ENCODE data around the gene KCNQ1.

The KCNQ1 gene

DNA sequence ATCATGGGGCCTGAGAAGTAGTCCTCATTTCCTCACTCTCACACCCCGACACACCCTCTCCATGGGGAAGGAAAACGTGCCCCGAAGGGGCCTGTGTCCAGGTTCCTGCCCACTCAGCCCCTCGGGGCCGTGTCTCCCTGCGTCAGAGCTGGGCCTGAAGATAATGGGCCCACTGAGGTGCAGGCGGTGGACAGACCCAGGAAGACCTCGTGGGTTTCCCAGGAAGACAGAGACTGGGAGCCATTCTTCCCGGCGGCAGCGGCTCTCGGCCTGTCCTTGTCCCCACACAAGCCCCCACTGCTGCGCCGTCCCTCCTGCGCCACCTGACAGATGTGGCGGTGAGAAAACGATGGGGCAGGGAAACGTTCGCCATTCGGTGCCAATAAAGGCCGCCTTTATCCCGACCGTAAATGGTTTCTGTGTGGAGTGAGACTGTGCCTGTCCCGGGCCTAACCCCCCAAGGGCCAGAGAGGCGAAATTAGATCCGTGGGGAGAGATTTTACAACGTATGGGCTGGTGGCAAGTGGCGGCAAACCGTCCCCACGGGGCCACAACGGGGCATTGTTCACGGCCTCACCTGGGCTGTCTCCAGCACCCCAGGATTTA, 351.8 kb downstream of the KCNQ1 start:
- DNase-seq (ENCODE audit: low read depth): no peak

DNA sequence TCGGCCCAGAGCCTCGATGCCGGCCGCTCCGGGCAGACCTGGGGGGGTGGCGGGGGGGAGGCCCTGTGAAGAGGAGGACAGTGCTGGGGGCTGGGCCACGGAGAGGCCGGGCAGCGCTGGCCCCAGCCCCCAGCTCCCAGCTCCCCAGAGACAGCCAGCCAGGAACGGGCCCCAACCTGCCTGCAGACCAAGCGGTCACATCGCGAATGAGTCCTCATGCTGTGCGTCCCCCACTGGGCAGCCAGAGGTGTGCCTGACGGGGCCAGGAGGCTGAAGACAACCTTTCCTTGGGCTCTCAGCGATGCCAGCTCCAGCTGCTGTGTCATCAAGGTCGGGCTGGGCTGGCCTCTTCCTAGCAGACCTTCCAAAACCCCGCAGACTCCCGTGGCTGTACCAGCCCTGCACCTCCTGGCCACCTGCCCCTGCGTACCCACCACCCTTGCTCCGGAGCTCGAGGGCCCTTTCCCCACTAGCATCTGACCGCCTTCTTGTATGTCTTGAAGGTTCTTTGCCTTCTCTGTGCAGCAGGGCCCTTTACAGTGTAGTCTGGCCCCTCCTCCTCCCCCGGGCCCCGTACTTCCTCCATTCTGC, 352.4 kb downstream of the KCNQ1 start:
- no peak for DNase-seq (ENCODE audit: low read depth)

DNA sequence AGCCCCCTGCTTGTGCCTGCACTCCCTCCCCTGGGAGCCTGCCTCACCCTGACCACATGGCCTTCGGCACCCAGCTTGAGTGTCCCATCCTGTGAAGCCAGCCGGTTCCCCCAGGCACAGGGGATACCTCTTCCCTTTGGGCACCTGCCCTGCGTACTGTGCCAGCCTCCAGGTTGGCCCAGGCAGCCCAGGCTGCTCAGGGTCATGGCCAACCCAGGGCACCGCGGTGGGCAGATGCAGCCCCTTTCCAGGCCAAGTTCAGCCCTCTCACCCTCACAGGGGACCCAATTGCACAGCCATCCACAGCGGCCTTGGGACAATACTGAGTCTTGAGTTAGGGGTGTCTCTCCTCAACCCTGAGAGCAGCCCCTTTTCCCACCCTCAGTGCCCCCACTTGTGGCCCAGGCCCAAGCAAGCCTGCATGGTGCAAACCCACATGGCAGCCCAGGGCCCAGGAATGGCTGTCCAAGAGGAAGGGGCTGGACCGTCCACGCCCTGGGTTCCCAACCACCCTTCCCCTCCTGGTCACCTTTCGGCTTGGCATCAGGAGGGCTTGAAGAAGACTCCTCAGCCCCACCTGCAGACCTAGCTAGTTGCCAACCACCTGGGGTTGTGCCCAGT, 353.0 kb downstream of the KCNQ1 start:
- no peak for DNase-seq (ENCODE audit: low read depth)

DNA sequence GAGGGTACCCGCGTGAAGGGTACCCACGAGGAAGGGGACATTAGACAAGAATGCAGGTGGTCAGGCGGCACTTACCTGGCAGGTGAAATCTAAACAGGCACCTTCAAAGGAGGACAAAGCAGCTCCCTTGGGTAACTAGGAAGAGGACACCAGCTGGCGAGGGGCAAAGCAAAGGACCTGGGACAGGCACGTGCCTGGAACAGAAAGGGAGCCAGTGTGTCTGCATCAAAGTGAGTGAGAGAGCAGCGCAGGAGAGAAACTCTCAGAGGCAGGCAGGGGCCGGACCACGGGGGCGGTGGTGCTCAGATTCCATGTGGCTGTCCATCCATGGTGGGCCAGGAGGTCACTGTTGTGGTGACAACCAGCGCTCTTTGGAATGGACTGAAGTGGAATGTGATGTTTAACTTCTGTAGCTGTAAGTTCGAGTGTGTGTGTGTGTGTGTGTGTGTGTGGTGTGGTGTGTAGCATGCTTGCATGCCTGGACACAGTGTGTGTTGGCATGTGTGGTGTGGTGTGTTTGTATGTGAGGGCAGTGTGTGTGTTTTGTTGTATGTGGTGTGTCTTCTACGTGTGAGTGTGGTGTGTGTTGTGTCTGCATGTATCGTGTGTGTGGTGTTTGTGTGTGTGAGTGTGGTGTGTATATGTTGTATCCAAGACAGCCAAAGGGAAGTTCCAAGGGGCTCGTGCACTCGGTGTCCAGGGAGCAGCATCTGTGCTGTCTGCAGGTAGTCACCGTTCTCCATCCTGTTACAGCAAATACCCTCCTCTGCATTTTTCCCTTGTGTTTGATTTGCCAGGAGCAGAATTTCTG, 354.3 kb downstream of the KCNQ1 start:
- no peak for DNase-seq (ENCODE audit: low read depth)

DNA sequence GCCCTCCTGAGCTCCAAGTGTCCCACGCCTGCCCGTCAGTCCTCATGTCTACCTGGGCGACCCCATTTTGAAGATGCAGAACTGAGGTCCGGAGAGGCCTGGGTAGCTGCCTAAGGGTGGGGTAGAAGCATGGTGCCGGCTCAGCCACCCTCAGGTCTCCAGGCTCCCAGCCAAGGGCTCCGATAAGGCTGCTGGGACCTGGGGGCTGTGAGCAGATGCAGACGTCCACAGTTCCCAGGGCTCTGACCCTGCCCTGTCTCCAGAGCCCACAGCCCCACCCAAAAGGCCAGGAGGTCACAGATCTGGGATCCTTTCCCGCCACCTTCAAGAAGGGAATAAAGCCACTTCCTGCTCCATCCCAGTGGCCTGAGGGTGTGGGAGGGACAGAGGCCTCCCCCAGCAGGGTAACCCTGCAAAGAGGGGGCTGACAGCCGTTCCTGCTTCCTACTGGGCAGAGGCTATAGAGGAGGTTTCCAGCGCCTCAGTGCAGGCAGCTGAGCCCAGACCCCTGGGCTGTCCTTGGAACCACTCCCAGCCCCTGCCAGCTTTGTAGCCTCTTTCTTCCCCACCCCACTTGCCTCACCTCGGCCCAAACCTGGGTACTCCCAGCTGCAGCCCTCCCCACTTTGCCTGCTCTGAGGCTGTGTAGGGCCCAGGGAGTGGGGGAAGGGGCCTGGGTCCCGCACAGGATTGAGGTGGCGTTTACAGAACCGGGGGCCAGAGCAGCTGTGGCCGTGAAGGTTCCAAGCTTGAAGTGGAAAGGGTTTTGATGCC, 355.3 kb downstream of the KCNQ1 start:
- no peak for DNase-seq (ENCODE audit: low read depth)

DNA sequence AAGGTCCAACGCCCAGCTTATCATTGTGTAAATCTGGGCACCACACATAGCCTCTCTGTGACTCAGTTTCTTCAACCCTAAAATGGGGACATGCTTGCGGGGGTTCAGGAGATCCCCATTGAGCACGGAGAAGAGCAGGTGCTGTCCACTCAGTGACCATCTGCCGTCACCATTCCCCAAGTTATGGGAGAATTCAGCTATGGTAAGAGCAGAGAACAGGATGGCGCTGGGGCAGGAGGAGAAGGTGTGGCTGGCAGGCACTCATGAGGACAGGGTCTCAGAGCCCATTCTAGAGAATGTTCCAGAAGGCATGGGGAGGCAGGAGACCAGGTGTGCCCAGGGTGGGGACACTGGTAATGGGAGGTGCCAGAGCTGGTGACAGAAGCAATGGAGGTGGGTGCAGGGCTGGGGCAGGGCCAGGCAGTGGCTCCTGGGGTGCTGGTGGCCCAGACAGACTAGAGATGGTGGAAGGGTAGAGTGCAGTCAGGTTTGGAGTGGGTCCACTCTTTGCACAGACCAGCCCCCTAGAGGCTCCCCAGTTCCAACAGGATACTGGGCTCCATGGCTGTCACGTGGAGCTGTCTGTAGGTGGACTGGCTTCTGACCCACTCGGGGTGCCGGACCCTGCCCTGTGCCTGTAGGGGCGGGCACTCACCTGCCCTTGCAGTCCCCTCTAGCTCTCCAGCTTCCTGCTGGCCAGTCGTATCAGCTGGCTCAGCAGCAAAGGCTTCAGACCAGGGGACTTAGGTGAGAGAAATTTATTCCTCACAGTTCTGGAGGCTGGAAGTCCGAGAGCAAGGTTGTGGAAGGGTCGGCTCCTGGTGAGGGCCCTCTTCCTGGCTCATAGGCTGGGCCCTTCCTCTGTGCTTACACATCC, 356.1 kb downstream of the KCNQ1 start:
- no peak for DNase-seq (ENCODE audit: low read depth)

DNA sequence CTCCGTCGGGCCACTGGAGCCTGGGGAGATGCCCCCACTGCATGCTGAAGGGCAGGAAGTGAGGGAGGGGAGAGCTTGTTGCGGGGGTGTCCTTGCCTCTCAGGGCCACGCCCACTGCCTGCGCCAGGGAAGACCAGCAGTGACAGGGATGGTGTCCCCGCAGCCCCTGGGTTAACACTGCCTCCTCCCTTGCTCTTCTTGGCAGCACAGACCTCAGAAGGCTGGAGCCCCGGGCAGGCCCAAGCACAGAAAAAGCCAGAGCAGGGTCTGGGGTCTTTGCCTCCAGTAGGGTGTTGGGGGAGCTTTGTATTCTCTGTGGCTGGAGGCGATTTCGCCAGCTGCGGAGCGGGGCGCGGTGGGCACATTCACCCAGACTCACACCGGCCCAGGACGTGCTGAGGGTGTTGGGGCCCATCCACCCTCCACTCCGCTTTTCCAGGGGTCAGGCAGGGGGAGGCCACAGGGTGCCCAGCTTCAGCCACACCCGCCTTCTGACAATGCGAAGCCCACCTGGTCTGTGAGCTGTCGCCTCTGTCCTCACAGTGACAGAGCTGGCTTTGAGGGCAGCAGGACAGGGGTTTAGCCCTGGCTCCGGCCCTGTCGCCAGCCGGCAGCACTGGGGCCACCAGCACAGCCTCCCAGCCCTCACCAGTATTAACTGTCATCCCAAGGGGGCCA, 357.0 kb downstream of the KCNQ1 start:
- no peak for DNase-seq (ENCODE audit: low read depth)

DNA sequence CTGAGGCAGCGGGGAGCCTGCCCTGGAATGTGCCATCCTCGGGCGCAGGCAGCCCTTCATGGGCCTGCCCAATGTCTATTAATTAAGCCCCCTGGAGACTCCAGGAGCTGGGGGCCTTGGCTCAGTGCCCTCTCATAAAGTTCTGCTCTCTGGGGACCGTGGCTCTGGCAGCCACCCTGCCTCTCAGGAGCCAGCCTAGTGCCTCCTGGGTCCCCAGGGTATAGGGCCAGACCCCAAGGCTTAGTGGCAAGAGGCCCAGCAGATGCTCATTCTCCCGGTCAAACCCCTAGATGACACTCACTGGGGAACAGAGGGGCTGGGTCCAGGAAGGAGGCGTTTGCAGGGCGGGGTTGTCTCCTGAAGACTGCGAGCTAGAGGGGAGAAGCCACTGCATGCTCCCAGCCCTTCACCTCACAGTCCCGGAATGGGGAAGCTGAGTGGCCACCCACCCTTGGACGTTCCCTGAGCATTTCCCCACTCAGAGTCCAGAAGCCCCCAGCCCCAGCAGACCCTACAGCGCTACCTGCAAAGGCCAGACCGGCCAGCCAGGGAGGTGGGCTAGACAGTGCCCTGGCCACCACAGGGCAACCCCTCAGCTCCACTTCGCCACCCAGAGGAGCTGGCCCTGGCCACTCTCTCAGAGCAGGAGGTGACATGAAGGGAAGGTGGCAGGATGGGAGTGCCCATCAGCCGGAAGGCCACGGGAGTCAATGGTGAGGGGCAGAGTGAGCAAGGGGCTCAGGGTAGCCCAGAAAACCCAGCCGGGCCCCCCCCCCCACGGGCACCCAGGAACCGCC, 357.8 kb downstream of the KCNQ1 start:
- DNase-seq (ENCODE audit: low read depth): no peak

DNA sequence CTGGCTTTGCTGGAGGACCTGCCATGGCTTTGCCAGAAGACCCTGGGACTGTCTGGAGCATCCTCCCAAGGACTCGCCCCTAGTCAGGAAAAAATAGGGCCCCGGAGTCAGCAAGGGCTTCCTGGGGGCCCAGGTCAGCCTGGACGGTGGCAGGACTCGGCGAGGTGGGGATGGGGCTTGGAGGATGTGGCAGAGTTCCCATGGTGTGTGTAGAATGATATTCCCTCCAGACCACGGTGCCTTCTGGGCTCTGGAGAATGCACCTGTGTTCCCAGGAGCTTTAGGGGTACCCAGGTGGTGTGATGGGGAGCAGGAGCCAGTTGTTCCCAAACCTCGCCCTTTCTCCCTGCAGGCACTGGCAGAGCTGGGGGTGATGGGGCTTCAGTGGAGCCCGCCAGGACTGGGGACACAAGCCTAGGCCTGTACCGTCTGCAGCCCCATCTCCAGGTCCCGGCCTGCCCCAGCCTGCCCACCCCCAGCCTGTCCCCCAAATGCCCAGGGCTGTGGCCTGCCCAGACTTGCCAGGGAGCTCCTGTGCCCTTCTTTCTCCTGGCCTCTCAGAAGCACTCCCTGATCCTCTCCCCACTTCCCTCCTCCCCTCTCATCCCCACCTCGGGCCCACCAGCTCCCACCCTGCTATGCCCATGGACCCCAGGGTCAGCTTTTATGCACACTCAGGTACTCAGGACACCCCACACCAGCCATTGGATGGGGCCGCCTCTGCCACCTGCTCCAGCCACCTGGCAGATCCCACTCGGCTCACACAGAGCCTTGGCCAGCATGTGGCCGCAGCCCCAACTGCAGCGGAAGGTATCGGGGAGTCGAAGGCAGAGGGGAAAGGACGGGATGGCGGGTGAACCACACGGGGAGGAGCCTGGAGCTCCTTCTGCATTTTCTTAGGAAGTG, 358.6 kb downstream of the KCNQ1 start:
- no peak for DNase-seq (ENCODE audit: low read depth)

DNA sequence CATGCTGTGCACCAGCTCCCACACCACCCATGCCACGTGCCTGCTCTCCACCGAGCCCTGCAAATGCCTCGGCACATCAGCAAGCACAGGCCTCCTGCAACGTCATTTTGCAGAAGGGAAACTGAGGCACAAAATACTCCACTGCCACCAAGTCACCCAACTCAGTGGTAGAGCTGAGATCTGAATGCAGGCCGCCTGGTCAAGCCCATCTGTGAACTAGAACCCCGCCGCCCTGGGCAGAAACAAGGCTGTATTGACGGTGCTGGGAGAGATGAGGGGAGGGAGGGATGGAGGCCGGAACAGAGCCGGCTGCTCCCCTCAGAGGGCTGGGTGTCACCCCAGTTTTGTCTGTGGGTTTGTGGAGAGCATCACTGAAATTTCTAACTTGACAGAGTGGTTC, 359.4 kb downstream of the KCNQ1 start:
- DNase-seq (ENCODE audit: low read depth): no peak

DNA sequence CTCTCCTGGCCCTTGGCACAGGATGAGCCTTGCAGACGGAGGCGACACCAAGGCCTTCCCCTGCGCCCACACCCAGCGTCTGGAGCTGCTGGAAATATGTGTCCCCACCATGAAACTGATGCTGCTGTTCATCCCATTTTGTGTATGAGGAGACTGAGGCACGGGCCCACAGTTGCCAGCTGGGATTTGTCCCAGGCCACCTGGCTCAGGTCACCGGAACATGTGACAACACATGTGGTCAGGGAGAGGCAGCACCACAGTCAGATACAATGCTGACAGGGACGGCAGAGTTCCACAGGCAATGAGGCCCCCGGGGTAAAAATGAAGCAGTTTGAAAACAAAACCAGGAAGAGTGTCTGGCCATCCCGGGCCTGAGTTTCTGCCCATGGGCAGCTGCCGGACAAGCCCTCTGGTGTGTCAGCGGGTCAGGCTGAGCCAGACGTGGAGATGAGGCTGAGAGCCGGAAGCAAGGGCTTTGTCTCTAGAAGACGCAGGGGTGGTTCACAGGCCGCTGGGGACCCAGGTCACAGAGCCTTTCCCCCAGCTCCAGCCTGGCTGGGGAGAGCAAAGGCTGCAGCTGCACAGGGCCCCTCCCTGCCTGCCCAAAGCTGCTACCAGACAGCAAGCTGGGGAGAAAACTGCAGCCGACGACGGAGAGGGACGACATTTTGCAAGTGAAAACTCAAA, 360.0 kb downstream of the KCNQ1 start:
- no peak for DNase-seq (ENCODE audit: low read depth)

DNA sequence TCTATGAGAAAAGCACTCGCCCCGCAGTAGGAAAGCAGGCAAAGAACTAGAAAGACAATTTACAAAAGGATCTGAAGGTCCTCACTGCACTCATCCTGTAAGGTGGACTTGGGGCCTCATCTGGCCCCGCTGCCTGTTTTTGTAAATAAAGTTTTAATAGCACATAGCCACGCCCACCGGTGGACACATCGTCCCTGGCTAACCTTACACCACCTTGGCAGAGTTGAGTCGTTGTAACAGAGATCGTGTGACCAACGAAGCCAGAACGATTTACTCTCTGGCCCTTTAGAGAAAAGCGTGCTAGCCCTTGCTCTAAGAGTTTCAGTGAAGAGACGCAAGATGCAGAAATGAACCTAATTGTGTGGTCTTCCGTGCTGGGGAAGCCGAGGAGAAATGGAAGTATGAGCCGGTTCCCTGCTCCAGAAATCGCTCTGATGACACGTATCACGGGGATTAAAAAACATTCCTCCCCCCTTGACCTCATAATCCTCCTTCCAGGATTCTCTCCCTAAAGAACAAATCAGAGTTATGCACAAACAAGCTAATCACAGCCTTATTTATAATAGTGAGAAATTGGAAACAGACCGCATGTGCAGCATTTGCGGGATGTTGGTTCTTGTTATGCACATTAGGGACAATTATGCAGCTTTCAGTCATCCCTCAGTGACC, 360.7 kb downstream of the KCNQ1 start:
- DNase-seq (ENCODE audit: low read depth): no peak

DNA sequence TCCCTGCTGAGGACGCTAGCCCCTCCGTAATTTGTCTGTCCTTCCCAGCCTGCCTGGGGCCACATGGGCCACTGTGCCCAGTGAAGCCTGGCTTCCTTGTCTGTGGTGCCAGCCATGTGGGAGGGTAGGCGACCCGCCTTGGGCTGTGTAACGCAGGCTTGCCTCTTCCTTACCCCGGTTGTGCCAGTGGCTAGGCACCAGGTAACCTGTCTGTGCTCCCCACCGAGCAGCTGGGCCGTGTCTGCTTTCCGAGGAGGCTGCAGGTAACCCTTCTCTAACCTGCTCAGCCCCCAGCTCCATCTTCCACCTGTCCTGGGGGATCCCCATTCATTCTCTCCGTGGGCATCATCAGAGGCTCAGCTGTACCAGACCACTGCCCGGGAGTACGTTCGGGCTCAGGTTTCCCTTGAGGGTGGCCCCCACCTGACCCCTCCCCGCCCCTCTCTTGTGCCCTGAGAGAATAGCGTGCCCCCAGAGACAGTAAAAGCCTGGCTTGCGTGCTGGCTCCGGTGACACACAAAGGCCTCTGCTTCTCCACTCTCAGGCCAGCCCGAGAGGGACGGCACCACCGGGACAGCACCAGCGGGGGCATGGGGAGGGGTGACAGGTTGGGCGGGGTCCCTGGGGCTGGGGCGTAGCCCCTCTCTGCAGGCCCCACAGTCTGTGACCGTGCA, 361.7 kb downstream of the KCNQ1 start:
- no peak for DNase-seq (ENCODE audit: low read depth)

DNA sequence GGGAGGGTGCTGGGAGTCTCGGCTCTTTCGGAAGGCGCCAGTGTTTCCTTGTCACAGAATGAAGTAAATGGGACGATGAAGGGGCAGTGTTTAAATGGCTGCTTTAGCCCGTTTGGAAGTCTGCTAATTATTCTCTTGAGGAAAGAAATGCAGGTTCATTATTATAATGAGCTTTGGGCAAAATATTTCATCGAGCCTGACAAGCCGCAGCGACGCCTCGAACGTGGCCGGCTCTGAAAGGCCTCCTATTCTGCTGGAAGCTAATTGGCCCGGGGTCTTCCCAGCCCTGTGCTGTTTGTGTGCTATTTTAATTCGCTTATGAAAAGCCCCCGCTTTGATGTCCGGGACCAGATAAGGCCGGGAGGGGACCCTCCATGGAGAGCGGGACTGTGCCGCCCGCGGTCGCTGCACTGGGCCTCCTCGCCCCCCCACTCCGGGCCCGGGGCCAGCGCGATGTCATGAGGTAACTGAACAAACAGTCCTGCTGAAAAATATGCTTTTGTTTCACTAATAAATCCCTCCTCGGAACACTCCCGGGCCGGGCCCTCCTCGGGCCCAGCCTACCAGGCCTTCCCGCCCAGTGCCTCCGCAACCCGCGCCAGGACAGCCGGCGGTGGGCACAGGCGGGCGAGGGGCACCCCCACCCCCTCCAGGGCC, 362.3 kb downstream of the KCNQ1 start:
- DNase-seq (ENCODE audit: low read depth): no peak

DNA sequence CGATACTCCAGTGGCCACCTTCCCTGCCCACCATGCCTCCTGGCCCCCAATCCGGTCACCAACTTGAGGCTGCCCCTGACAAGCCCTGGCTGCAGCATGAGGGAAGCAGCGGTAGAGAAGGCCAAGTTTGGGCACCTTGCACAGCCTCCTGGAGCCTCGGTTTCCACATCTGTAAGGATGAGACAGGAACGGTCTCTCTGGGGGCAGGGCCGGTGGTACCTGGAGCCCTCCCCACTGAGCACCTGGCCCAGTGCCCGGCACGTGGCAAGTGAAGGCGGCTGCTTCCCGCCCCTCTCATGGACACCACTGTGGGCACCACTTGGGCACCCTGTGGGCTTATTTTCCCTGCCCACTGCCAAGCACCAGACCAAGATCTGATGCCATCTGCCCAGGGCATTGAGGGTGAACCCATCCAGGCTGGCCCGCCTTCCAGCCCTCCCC, 363.0 kb downstream of the KCNQ1 start:
- no peak for DNase-seq (ENCODE audit: low read depth)
